SK-N-SH (cell line): ENCODE results near the gene ACSL1. TPM values are rescaled to one million over a fixed set of nuclear protein-coding genes. Genes with fewer than 3 reads are reported as not detected.

Experiments
- CTCF ChIA-PET: fragments of 300-600, 350-600 bp; formaldehyde crosslinking; extraction: SDS; loops from one replicate; lab custom pipeline; 2021; lab: Yijun Ruan, JAX
- POLR2A ChIA-PET: fragments of 350-600 bp; sonication (Branson Sonifier 250); formaldehyde crosslinking; extraction: SDS; loops from one replicate; lab custom pipeline; 2020; ENCODE audit warnings: antibody characterized with exemption, inconsistent platforms; lab: Yijun Ruan, JAX
- DNase-seq: peaks from one replicate; pipeline ENCODE4 v3.0.0; 2012
- H2AFZ ChIP-seq: fragments of 200-600 bp; sonication (generic); 2 replicates; pipeline ENCODE4 v1.8.1; 2016; ENCODE audit warnings: antibody characterized with exemption, mild to moderate bottlenecking, low read depth
- H3F3A ChIP-seq: fragments of 200-600 bp; sonication (generic); replicated peaks from 2 replicates; pipeline ENCODE3; 2016; ENCODE audit warnings: antibody characterized with exemption, mild to moderate bottlenecking; ENCODE audit not compliant: insufficient read depth
- H3K27ac ChIP-seq, 2 experiments: fragments of 200-500 bp in 1 of 2; fragments of 200-600 bp in 1 of 2; sonication (Bioruptor generic) in 1 of 2; sonication (generic), shearing (Covaris generic) in 1 of 2; 2 replicates each; pipeline versions ENCODE4 v1.5.1 to v1.6.1; 2014 to 2016; ENCODE audit warnings: low read depth in 2 of 2, inconsistent platforms in 1 of 2, low read length in 1 of 2, mild to moderate bottlenecking in 1 of 2, mixed read lengths in 1 of 2
- H3K27me3 ChIP-seq: fragments of 200-600 bp; sonication (generic), shearing (Covaris generic); 2 replicates; pipeline ENCODE4 v1.6.1; 2016; ENCODE audit warnings: mixed run types; ENCODE audit not compliant: insufficient read depth
- H3K36me3 ChIP-seq, 2 experiments: fragments of 200-500 bp in 1 of 2; fragments of 200-600 bp in 1 of 2; sonication (Bioruptor generic) in 1 of 2; sonication (generic) in 1 of 2; replicated peaks in 1 of 2; 2 replicates each; pipeline versions ENCODE3 to v1.5.1; 2014 to 2016; ENCODE audit warnings: low read length in 1 of 2, mild to moderate bottlenecking in 1 of 2; ENCODE audit not compliant: insufficient read depth in 2 of 2, control insufficient read depth in 1 of 2
- H3K4me1 ChIP-seq, 2 experiments: fragments of 200-500 bp in 1 of 2; fragments of 200-600 bp in 1 of 2; sonication (Bioruptor generic) in 1 of 2; sonication (generic), shearing (Covaris generic) in 1 of 2; 2 replicates each; pipeline versions ENCODE4 v1.5.1 to v1.6.1; 2014 to 2016; ENCODE audit warnings: low read depth in 1 of 2, low read length in 1 of 2, mixed run types in 1 of 2; ENCODE audit not compliant: insufficient read depth in 2 of 2, control insufficient read depth in 1 of 2
- H3K4me2 ChIP-seq: fragments of 200-600 bp; sonication (generic), shearing (Covaris generic); 2 replicates; pipeline ENCODE4 v1.6.1; 2017; ENCODE audit warnings: mixed run types
- H3K4me3 ChIP-seq, 2 experiments: fragments of 200-500 bp in 1 of 2; fragments of 200-600 bp in 1 of 2; sonication (Bioruptor generic) in 1 of 2; sonication (generic), shearing (Covaris generic) in 1 of 2; 2 replicates each; pipeline versions ENCODE4 v1.5.1 to v1.8.1; 2014 to 2016; ENCODE audit warnings: low read depth in 2 of 2, inconsistent platforms in 1 of 2, low read length in 1 of 2, mild to moderate bottlenecking in 1 of 2, mixed read lengths in 1 of 2, moderate library complexity in 1 of 2
- H3K79me2 ChIP-seq: fragments of 200-600 bp; sonication (generic); 2 replicates; pipeline ENCODE4 v1.8.1; 2017; ENCODE audit warnings: mild to moderate bottlenecking; ENCODE audit not compliant: insufficient read depth
- H3K9ac ChIP-seq: fragments of 200-600 bp; sonication (generic); 2 replicates; pipeline ENCODE4 v1.6.1; 2017; ENCODE audit warnings: mixed run types
- H3K9me2 ChIP-seq: fragments of 200-600 bp; sonication (generic); 2 replicates; pipeline ENCODE4 v1.6.1; 2017; ENCODE audit warnings: mixed run types
- H3K9me3 ChIP-seq: fragments of 200-600 bp; sonication (generic); 2 replicates; pipeline ENCODE4 v1.6.1; 2017; ENCODE audit warnings: mixed run types, mild to moderate bottlenecking, moderate library complexity
- H4K20me1 ChIP-seq: fragments of 200-600 bp; sonication (generic); 2 replicates; pipeline ENCODE4 v1.6.1; 2017; ENCODE audit warnings: mild to moderate bottlenecking, mixed run types; ENCODE audit not compliant: insufficient read depth
- CHD2 ChIP-seq: fragments of 150-350 bp; IDR thresholded peaks from 2 replicates; pipeline ENCODE4 v1.6.1; 2018; ENCODE audit warnings: low read length; ENCODE audit not compliant: partially characterized antibody
- ELF1 ChIP-seq: IDR thresholded peaks from 2 replicates; pipeline ENCODE4 v1.4.0; 2012
- FOSL2 ChIP-seq: IDR thresholded peaks from 2 replicates; pipeline ENCODE4 v1.4.0; 2012; ENCODE audit warnings: low read depth, mild to moderate bottlenecking, moderate library complexity, borderline replicate concordance
- FOXM1 ChIP-seq: IDR thresholded peaks from 2 replicates; pipeline ENCODE4 v1.4.0; 2012; ENCODE audit warnings: low read depth, mild to moderate bottlenecking
- GABPA ChIP-seq: IDR thresholded peaks from 2 replicates; pipeline ENCODE4 v1.4.0; 2012; ENCODE audit warnings: low read depth, mild to moderate bottlenecking
- GATA2 ChIP-seq: sonication (generic); formaldehyde crosslinking; IDR thresholded peaks from 2 replicates; pipeline ENCODE4 v1.5.0; 2020; ENCODE audit warnings: mild to moderate bottlenecking, missing genetic modification reagents
- PBX3 ChIP-seq: IDR thresholded peaks from 2 replicates; pipeline ENCODE4; 2012
- POLR2AphosphoS5 ChIP-seq: IDR thresholded peaks from 2 replicates; pipeline ENCODE4 v1.6.1; 2012; ENCODE audit warnings: low read depth, low read length
- RCOR1 ChIP-seq: fragments of 150-350 bp; IDR thresholded peaks from 2 replicates; pipeline ENCODE4 v1.6.1; 2017; ENCODE audit warnings: antibody characterized with exemption, low read length
- REST ChIP-seq: IDR thresholded peaks from 2 replicates; pipeline ENCODE4 v1.6.1; 2012; ENCODE audit warnings: mild to moderate bottlenecking, low read depth, low read length, moderate library complexity
- RFX5 ChIP-seq: IDR thresholded peaks from 2 replicates; pipeline ENCODE4 v1.6.1; 2012; ENCODE audit warnings: mild to moderate bottlenecking, improper control_type of control experiment, low read length
- SIN3A ChIP-seq: IDR thresholded peaks from 2 replicates; pipeline ENCODE4 v1.6.1; 2012; ENCODE audit warnings: low read depth, mild to moderate bottlenecking, low read length, moderate library complexity, borderline replicate concordance
- TCF12 ChIP-seq: IDR thresholded peaks from 2 replicates; pipeline ENCODE4 v1.4.0; 2012
- USF2 ChIP-seq: fragments of 150-350 bp; IDR thresholded peaks from 2 replicates; pipeline ENCODE4 v1.6.1; 2017; ENCODE audit warnings: antibody characterized with exemption, low read length, low read depth, borderline replicate concordance
- ZBTB33 ChIP-seq: IDR thresholded peaks from 2 replicates; pipeline ENCODE4 v1.4.0; 2012; ENCODE audit warnings: low read depth, borderline replicate concordance
- WGBS: methylation state at CpG from one replicate; pipeline ENCODE4 v1.1.6; 2017; ENCODE audit warnings: low lambda C conversion rate; 5-methylcytosine and 5-hydroxymethylcytosine counted together
- polyA plus RNA-seq, 3 experiments: library from polyadenylated mRNA; depleted of rRNA; stranded (reverse); fragments of >200 nt; gene quantifications; 2 replicates each; pipeline ENCODE4 v1.2.3, GENCODE V29; 2012
- TF ChIP-seq, protein P1 (sequence below): fragments of 200-600 bp; sonication (generic); IDR thresholded peaks from 2 replicates; pipeline ENCODE4 v1.6.1; 2017; ENCODE audit warnings: antibody characterized with exemption, mild to moderate bottlenecking, moderate library complexity
- TF ChIP-seq, protein P2 (sequence below): IDR thresholded peaks from 2 replicates; pipeline ENCODE4 v1.4.0; 2012; ENCODE audit warnings: low read depth
- TF ChIP-seq, protein P3 (sequence below): IDR thresholded peaks from 2 replicates; pipeline ENCODE4 v1.4.0; 2012; ENCODE audit warnings: low read depth, borderline replicate concordance

Gene ACSL1
- polyA plus RNA-seq, 1 of the 3 experiments (the other 2 are of a cell fraction), result 7.9 TPM

DNA sequence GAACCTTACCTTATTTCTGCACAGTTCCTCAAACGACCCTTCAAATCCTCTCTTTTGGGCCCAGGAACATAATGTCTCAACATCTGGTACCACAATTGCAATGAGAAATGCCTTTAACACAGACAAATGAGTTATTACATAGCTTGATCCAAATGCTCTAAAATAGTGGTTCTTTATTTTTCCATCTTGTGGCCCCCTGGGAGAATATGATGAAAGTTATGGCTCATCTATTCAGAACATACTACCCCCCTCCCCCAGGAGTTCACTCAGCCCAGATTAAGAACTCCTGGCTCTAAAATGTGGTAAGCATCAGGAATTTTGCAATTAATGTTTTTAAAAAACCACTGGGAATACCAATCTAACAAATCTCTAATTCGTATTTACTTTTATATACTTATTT, 68.0 kb downstream of the ACSL1 start (continued):
- TF ChIP-seq, protein P1, sequence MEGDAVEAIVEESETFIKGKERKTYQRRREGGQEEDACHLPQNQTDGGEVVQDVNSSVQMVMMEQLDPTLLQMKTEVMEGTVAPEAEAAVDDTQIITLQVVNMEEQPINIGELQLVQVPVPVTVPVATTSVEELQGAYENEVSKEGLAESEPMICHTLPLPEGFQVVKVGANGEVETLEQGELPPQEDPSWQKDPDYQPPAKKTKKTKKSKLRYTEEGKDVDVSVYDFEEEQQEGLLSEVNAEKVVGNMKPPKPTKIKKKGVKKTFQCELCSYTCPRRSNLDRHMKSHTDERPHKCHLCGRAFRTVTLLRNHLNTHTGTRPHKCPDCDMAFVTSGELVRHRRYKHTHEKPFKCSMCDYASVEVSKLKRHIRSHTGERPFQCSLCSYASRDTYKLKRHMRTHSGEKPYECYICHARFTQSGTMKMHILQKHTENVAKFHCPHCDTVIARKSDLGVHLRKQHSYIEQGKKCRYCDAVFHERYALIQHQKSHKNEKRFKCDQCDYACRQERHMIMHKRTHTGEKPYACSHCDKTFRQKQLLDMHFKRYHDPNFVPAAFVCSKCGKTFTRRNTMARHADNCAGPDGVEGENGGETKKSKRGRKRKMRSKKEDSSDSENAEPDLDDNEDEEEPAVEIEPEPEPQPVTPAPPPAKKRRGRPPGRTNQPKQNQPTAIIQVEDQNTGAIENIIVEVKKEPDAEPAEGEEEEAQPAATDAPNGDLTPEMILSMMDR, result no peak
- no peak for TF ChIP-seq GATA2 (CRISPR knock-in tag)
- TF ChIP-seq FOXM1, result no peak
- no peak for TF ChIP-seq SIN3A
- TF ChIP-seq USF2, result no peak
- TF ChIP-seq POLR2AphosphoS5, result no peak
- no peak for TF ChIP-seq RCOR1
- TF ChIP-seq, protein P2, sequence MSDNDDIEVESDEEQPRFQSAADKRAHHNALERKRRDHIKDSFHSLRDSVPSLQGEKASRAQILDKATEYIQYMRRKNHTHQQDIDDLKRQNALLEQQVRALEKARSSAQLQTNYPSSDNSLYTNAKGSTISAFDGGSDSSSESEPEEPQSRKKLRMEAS, result no peak
- no peak for TF ChIP-seq CHD2
- TF ChIP-seq GABPA, result no peak

- Histone ChIP-seq H3K79me2 (no peaks in the 10 kb centered on the region), H3K4me3 (no peak overlapping the region), H3F3A (peaks cover 9% of the 10 kb centered on the region), H3K9me2 (no peaks in the 10 kb centered on the region), H3K4me2 (no peak overlapping the region), H3K36me3 (peaks cover 16 to 24% of the 10 kb centered on the region in 2 experiments), H3K9me3 (no peaks in the 10 kb centered on the region), H3K9ac (no peak overlapping the region), H3K27ac (no peak overlapping the region), H4K20me1 (no peaks in the 10 kb centered on the region), H3K27me3 (no peaks in the 10 kb centered on the region)
- CTCF ChIA-PET, result interaction anchor here (2.6 kb wide), 1 partner anchor 11 kb away, joined by 9 read pairs; no protein-coding TSS in a partner anchor
- 97% methylated on average over 6 of the region's 6 CpGs for WGBS
- DNase-seq, result no peak
- POLR2A ChIA-PET, result no interaction called here
- TF ChIP-seq PBX3, result no peak
- TF ChIP-seq ELF1, result no peak
- TF ChIP-seq REST, result no peak
- TF ChIP-seq GATA2 (CRISPR knock-in tag), result no peak
- TF ChIP-seq ZBTB33, result no peak
- TF ChIP-seq FOSL2, result no peak
- TF ChIP-seq, protein P2, result no peak
- TF ChIP-seq TCF12, result no peak
- no peak for TF ChIP-seq CHD2
- TF ChIP-seq, protein P3, sequence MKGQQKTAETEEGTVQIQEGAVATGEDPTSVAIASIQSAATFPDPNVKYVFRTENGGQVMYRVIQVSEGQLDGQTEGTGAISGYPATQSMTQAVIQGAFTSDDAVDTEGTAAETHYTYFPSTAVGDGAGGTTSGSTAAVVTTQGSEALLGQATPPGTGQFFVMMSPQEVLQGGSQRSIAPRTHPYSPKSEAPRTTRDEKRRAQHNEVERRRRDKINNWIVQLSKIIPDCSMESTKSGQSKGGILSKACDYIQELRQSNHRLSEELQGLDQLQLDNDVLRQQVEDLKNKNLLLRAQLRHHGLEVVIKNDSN, result no peak
- no peak for TF ChIP-seq RFX5
- TF ChIP-seq, all 33 proteins: peak for 0
- H3K4me1 ChIP-seq, result no peaks in the 10 kb centered on the region; a peak in 1 of 4 replicates
- H2AFZ ChIP-seq, result no peak overlapping the region
These were observed 69.4 kb downstream of the ACSL1 start for GRCh38 chr4:184756399-184756798.
